Nucleus accumbens (tissue), 56 donors: ENCODE results near the gene SLC2A1.
"Not testable (repeated sequence)": the region's sequence is repeated elsewhere in the genome, so short reads cannot be mapped to it uniquely, and the experiment has no call there.

Source experiments
- DNase-seq, 56 donors: peaks; one replicate each; lab custom pipeline; 2025; lab: John Stamatoyannopoulos, UW

SLC2A1 gene

GRCh38 chr1:42931911-42932422 lies 26.7 kb downstream of the SLC2A1 start:
- DNase-seq, result peak in 4 of 56 donors; percentile 16 to 41 (median 20)

- peak in 8 of 56 donors; percentile 23 to 39 (median 30) for DNase-seq
Measured at GRCh38 chr1:42931108-42931539, 27.5 kb downstream of the SLC2A1 start.

GRCh38 chr1:42930178-42931107 lies 28.2 kb downstream of the SLC2A1 start:
- no peak for DNase-seq

GRCh38 chr1:42929434-42930177 lies 29.1 kb downstream of the SLC2A1 start:
- no peak for DNase-seq

GRCh38 chr1:42928859-42929258 lies 29.8 kb downstream of the SLC2A1 start:
- no peak for DNase-seq

- DNase-seq, result no peak
Measured at GRCh38 chr1:42927920-42928505, 30.7 kb downstream of the SLC2A1 start.

- no peak for DNase-seq
Measured at GRCh38 chr1:42927274-42927841, 31.3 kb downstream of the SLC2A1 start.

- DNase-seq, result no peak
Measured at GRCh38 chr1:42926879-42927242, 31.8 kb downstream of the SLC2A1 start.

- DNase-seq, result no peak
Measured at GRCh38 chr1:42926235-42926878, 32.3 kb downstream of the SLC2A1 start.

- peak in 20 of 56 donors; percentile 25 to 75 (median 57) for DNase-seq
Measured at GRCh38 chr1:42924851-42925760, 33.6 kb downstream of the SLC2A1 start.

GRCh38 chr1:42924082-42924850 lies 34.4 kb downstream of the SLC2A1 start:
- peak; percentile 63 to 98 (median 93) for DNase-seq

- DNase-seq, result peak in 6 of 56 donors; percentile 32 to 67 (median 50)
Measured at GRCh38 chr1:42923367-42924081, 35.1 kb downstream of the SLC2A1 start.

GRCh38 chr1:42922687-42923366 lies 35.8 kb downstream of the SLC2A1 start:
- DNase-seq, result peak in 41 of 56 donors; percentile 14 to 65 (median 36)

- no peak for DNase-seq
Measured at GRCh38 chr1:42921769-42922168, 36.9 kb downstream of the SLC2A1 start.

- DNase-seq, result not testable (repeated sequence)
Measured at GRCh38 chr1:42919651-42920050, 39.0 kb downstream of the SLC2A1 start.

GRCh38 chr1:42917241-42917495 lies 41.5 kb downstream of the SLC2A1 start:
- DNase-seq, result no peak

- no peak for DNase-seq
Measured at GRCh38 chr1:42915456-42915855, 43.2 kb downstream of the SLC2A1 start.
